Gastroesophageal sphincter (tissue), 4 donors: Measurements from ENCODE around the gene CCDC3. TPM values are rescaled to one million over a fixed set of nuclear protein-coding genes. Genes with fewer than 3 reads are reported as not detected.

Experiments used
- ATAC-seq: fragments of 150-250 bp; one replicate; pipeline ENCODE4 v1.9.1; 2016; ENCODE audit warnings: mild to moderate bottlenecking, moderate library complexity
- H3K27ac ChIP-seq, 4 donors: fragments of 200-600 bp; sonication (generic) in 3 of 4; 1 replicate in 3 of 4; 2 replicates in 1 of 4; pipeline ENCODE4 v1.5.1; 2016 to 2019
- H3K27me3 ChIP-seq: fragments of 200-600 bp; sonication (generic); one replicate; pipeline ENCODE4 v1.5.1; 2019
- H3K36me3 ChIP-seq, 2 donors: fragments of 200-600 bp; sonication (generic); one replicate each; pipeline ENCODE4 v1.5.1; 2019; ENCODE audit warnings: control low read depth in 1 of 2
- H3K4me1 ChIP-seq, 3 donors: fragments of 200-600 bp; sonication (generic); 1 replicate in 2 of 3; 2 replicates in 1 of 3; pipeline ENCODE4 v1.5.1; 2016 to 2019; ENCODE audit warnings: control low read depth in 2 of 3
- H3K4me3 ChIP-seq, 2 donors: fragments of 200-600 bp; sonication (generic); one replicate each; pipeline ENCODE4 v1.5.1; 2019; ENCODE audit warnings: mild to moderate bottlenecking in 1 of 2, moderate library complexity in 1 of 2
- H3K9me3 ChIP-seq, 3 donors: fragments of 200-600 bp; sonication (generic); one replicate each; pipeline ENCODE4 v1.5.1; 2017 to 2019; ENCODE audit warnings: control low read depth in 2 of 3
- EP300 ChIP-seq: sonication (generic); formaldehyde crosslinking; IDR thresholded peaks from one replicate; pipeline ENCODE4 v1.6.1; 2017; ENCODE audit warnings: antibody characterized with exemption, mild to moderate bottlenecking
- POLR2A ChIP-seq, 2 donors: fragments of 450-650 bp; IDR thresholded peaks; one replicate each; pipeline ENCODE4 v1.6.1; 2017; ENCODE audit warnings: antibody characterized with exemption in 2 of 2, mild to moderate bottlenecking in 2 of 2, moderate library complexity in 1 of 2
- POLR2AphosphoS5 ChIP-seq: sonication (generic); formaldehyde crosslinking; IDR thresholded peaks from one replicate; pipeline ENCODE4 v1.6.1; 2017; ENCODE audit warnings: antibody characterized with exemption
- WGBS, 2 donors: methylation state at CpG; one replicate each; pipeline ENCODE4 v1.1.5; 2018; ENCODE audit warnings: low coverage in 1 of 2; 5-methylcytosine and 5-hydroxymethylcytosine counted together
- total RNA-seq, 4 donors: library from RNA; depleted of rRNA; stranded (reverse); fragments of >200 nt; gene quantifications; one replicate each; pipeline ENCODE4 v1.1.0, GENCODE V29; 2016
- TF ChIP-seq, protein P1 (sequence below), 4 experiments: fragments of 200-600 bp in 2 of 4; fragments of 450-650 bp in 2 of 4; sonication (generic) in 1 of 4; IDR thresholded peaks; one replicate each; pipeline ENCODE4 v1.5.1; 2017 to 2019; ENCODE audit warnings: antibody characterized with exemption in 4 of 4, mild to moderate bottlenecking in 2 of 4, moderate library complexity in 2 of 4

The CCDC3 gene
- total RNA-seq, 4 donors from 2014 or later = 12.2 to 66.1 (median 16.0) TPM

DNA sequence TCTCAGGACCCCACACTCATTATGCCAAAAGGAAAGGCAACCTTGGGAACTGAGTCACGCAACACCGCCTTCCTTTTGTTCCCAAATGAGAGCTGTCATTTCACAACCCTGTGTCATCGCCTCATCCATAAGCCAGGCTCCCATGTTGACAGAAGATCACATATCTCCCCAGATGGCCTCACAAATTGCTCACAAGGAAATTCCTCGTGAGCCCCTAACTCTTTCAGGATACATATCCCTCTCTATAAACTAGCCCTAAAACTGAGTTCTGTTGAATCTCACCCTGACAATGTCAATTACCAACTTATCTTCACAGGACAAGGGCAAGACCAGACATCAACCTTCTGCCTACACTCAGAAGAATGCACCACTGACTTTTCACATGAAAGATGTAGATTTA lies 22.6 kb downstream of the CCDC3 start:
- H3K27ac ChIP-seq = no peak overlapping the region
- H3K4me1 ChIP-seq = no peaks in the 10 kb centered on the region
- H3K9me3 ChIP-seq = peaks cover 0 to 1% (median 0%) of the 10 kb centered on the region in 3 donors
- ATAC-seq = no peak
- H3K4me3 ChIP-seq = no peak overlapping the region
- TF ChIP-seq POLR2A (IDR thresholded peaks at IDR 0.05) (no peak), POLR2AphosphoS5 (no peak), EP300 (no peak)
- TF ChIP-seq, protein P1, sequence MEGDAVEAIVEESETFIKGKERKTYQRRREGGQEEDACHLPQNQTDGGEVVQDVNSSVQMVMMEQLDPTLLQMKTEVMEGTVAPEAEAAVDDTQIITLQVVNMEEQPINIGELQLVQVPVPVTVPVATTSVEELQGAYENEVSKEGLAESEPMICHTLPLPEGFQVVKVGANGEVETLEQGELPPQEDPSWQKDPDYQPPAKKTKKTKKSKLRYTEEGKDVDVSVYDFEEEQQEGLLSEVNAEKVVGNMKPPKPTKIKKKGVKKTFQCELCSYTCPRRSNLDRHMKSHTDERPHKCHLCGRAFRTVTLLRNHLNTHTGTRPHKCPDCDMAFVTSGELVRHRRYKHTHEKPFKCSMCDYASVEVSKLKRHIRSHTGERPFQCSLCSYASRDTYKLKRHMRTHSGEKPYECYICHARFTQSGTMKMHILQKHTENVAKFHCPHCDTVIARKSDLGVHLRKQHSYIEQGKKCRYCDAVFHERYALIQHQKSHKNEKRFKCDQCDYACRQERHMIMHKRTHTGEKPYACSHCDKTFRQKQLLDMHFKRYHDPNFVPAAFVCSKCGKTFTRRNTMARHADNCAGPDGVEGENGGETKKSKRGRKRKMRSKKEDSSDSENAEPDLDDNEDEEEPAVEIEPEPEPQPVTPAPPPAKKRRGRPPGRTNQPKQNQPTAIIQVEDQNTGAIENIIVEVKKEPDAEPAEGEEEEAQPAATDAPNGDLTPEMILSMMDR (IDR thresholded peaks at IDR 0.05) = no peak
- 95 to 100% methylated on average over 3 to 4 of the region's 4 CpGs for whole genome bisulfite sequencing, 2 donors
- H3K36me3 ChIP-seq = no peaks in the 10 kb centered on the region
- peaks cover 9% of the 10 kb centered on the region for H3K27me3 ChIP-seq

- Histone ChIP-seq H3K27me3 (peaks cover 9% of the 10 kb centered on the region), H3K4me3 (no peak overlapping the region), H3K27ac (no peak overlapping the region), H3K9me3 (no peaks in the 10 kb centered on the region), H3K36me3 (no peaks in the 10 kb centered on the region), H3K4me1 (no peaks in the 10 kb centered on the region)
- 68% methylated on average over 3 of the region's 5 CpGs; no CpG with 5 or more reads in 1 of the 2 donors for WGBS, 2 donors
- no peak for ATAC-seq
- TF ChIP-seq EP300 = no peak
Observed at GRCh38 chr10:12975906-12976305, 25.6 kb downstream of the CCDC3 start.

- no peaks in the 10 kb centered on the region for H3K4me1 ChIP-seq
- no CpG with 5 or more reads among the region's 3 CpGs for WGBS, 2 donors
- H3K9me3 ChIP-seq = no peaks in the 10 kb centered on the region
- H3K27me3 ChIP-seq = peaks cover 4% of the 10 kb centered on the region
- TF ChIP-seq POLR2AphosphoS5 (no peak), EP300 (no peak), POLR2A (IDR thresholded peaks at IDR 0.05) (no peak)
- TF ChIP-seq, protein P1 (IDR thresholded peaks at IDR 0.05) = no peak
- H3K36me3 ChIP-seq = no peaks in the 10 kb centered on the region
- no peak overlapping the region for H3K4me3 ChIP-seq
- ATAC-seq = no peak
- no peak overlapping the region for H3K27ac ChIP-seq
Observed at GRCh38 chr10:12975266-12975665, 26.2 kb downstream of the CCDC3 start.

GRCh38 chr10:12974491-12975199 lies 26.9 kb downstream of the CCDC3 start:
- no peaks in the 10 kb centered on the region for H3K36me3 ChIP-seq
- no peak for TF ChIP-seq POLR2AphosphoS5
- no peak overlapping the region for H3K4me3 ChIP-seq
- 87% methylated on average over 13 of the region's 14 CpGs; no CpG with 5 or more reads in 1 of the 2 donors for WGBS, 2 donors
- no peaks in the 10 kb centered on the region for H3K9me3 ChIP-seq
- H3K4me1 ChIP-seq = no peaks in the 10 kb centered on the region
- H3K27ac ChIP-seq = no peak overlapping the region
- no peak for ATAC-seq
- no peaks in the 10 kb centered on the region for H3K27me3 ChIP-seq

DNA sequence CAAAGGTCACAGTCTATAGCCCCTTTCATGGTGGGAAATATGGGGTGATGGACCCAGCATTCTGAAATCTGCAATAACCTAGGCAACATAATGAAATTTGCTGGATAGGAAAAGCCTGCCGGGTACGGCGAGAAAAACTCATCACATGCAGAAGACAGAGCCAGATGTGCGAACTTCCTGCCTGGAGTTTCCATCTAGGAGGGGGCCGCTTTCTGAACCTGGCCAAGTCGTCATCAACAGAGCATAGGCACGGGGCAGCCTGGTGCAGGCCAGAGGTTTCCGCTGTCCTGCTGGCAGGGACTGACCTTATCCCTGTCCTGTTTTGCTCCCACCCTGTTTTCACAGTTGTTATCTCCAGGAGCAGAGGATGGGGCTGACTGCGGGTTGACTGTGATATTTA lies 27.4 kb downstream of the CCDC3 start:
- TF ChIP-seq POLR2A (IDR thresholded peaks at IDR 0.05) = no peak
- no peak for TF ChIP-seq EP300
- TF ChIP-seq, protein P1 (IDR thresholded peaks at IDR 0.05) = no peak
- no peak for TF ChIP-seq POLR2AphosphoS5
- no peak overlapping the region for H3K4me3 ChIP-seq
- H3K27ac ChIP-seq = no peak overlapping the region
- 80 to 94% methylated on average over 9 of the region's 9 CpGs for WGBS, 2 donors
- no peaks in the 10 kb centered on the region for H3K4me1 ChIP-seq
- ATAC-seq = peak; percentile 25
- H3K27me3 ChIP-seq = no peaks in the 10 kb centered on the region
- no peaks in the 10 kb centered on the region for H3K9me3 ChIP-seq
- H3K36me3 ChIP-seq = no peaks in the 10 kb centered on the region

GRCh38 chr10:12973149-12973718 lies 28.3 kb downstream of the CCDC3 start:
- Histone ChIP-seq H3K27me3 (no peaks in the 10 kb centered on the region), H3K9me3 (peaks cover 0 to 3% (median 0%) of the 10 kb centered on the region in 3 donors), H3K4me1 (no peaks in the 10 kb centered on the region), H3K36me3 (no peaks in the 10 kb centered on the region), H3K27ac (no peak overlapping the region), H3K4me3 (no peak overlapping the region)
- WGBS, 2 donors = 86 to 90% methylated on average over 2 to 8 of the region's 8 CpGs
- ATAC-seq = no peak
- TF ChIP-seq POLR2AphosphoS5 (no peak), EP300 (no peak), POLR2A (IDR thresholded peaks at IDR 0.05) (no peak)
- TF ChIP-seq, protein P1 (IDR thresholded peaks at IDR 0.05) = no peak
